Endothelial cell of umbilical vein (primary cell): ENCODE results near the gene GARIN5B. TPM values are rescaled to one million over a fixed set of nuclear protein-coding genes. Genes with fewer than 3 reads are reported as not detected.

Experiments
- BruUV-seq: library from RNA; stranded (reverse); fragments of 400-500 nt; replicated peaks from 2 replicates; lab custom pipeline; 2021; lab: Mats Ljungman, UMichigan
- CTCF ChIA-PET: fragments of 300-600, 350-600 bp; sonication (Branson Sonifier 250); formaldehyde crosslinking; loops from one replicate; lab custom pipeline; 2021; ENCODE audit warnings: antibody characterized with exemption, inconsistent platforms; lab: Charles Lee
- POLR2A ChIA-PET: fragments of 300-600, 350-600 bp; sonication (Branson Sonifier 250); formaldehyde crosslinking; loops from one replicate; lab custom pipeline; 2021; ENCODE audit warnings: antibody characterized with exemption, inconsistent platforms; lab: Charles Lee
- DNase-seq: peaks from one replicate; pipeline ENCODE4 v3.0.0-alpha.2; 2011; ENCODE audit warnings: low read depth, low spot score
- FAIRE-seq: peaks from 2 replicates; lab custom pipeline; 2011; peaks lifted over from hg19 to GRCh38; lab: Jason Lieb, UNC
- H2AFZ ChIP-seq: 2 replicates; pipeline ENCODE4 v1.6.0; 2012; ENCODE audit warnings: low read depth, low read length, control low read depth, inconsistent platforms
- H3K27ac ChIP-seq: 2 replicates; pipeline ENCODE4 v1.5.1; 2011; ENCODE audit warnings: low read depth, mild to moderate bottlenecking, control low read depth, low read length, moderate library complexity; ENCODE audit not compliant: insufficient read depth
- H3K27me3 ChIP-seq, 2 experiments: 2 replicates each; pipeline versions ENCODE4 v1.6.0 to v1.6.1; 2011; ENCODE audit warnings: low read length in 2 of 2, mixed read lengths in 1 of 2; ENCODE audit not compliant: control insufficient read depth in 2 of 2, insufficient read depth in 2 of 2
- H3K36me3 ChIP-seq, 2 experiments: 2 replicates in 1 of 2; 3 replicates in 1 of 2; pipeline ENCODE4 v1.5.1; 2011; ENCODE audit warnings: low read length in 2 of 2, mild to moderate bottlenecking in 1 of 2, moderate library complexity in 1 of 2; ENCODE audit not compliant: control insufficient read depth in 2 of 2, insufficient read depth in 2 of 2; ENCODE audit errors: extremely low read depth in 1 of 2
- H3K4me1 ChIP-seq: 3 replicates; pipeline ENCODE4 v1.5.1; 2011; ENCODE audit warnings: mild to moderate bottlenecking, low read length; ENCODE audit not compliant: control insufficient read depth, insufficient read depth; ENCODE audit errors: extremely low read depth
- H3K4me2 ChIP-seq: 2 replicates; pipeline ENCODE4 v1.6.1; 2011; ENCODE audit warnings: low read length, control low read depth, mixed read lengths; ENCODE audit not compliant: insufficient read depth
- H3K4me3 ChIP-seq, 3 experiments: fragments of 200-600 bp in 1 of 3; sonication (generic), shearing (Covaris generic) in 1 of 3; replicated peaks in 1 of 3; 2 replicates each; pipeline ENCODE4 v1.5.1; 2011 to 2016; ENCODE audit warnings: control low read depth in 3 of 3, low read length in 3 of 3, mild to moderate bottlenecking in 2 of 3, inconsistent platforms in 1 of 3, low read depth in 1 of 3, moderate library complexity in 1 of 3; ENCODE audit not compliant: insufficient read depth in 1 of 3
- H3K79me2 ChIP-seq: 2 replicates; pipeline ENCODE4 v1.6.0; 2012; ENCODE audit warnings: low read length, inconsistent platforms; ENCODE audit not compliant: control insufficient read depth, insufficient read depth
- H3K9ac ChIP-seq: replicated peaks from 2 replicates; pipeline ENCODE3; 2011; ENCODE audit warnings: low read length, control low read depth; ENCODE audit not compliant: insufficient read depth; ENCODE audit errors: extremely low read depth
- H3K9me1 ChIP-seq: replicated peaks from 3 replicates; pipeline ENCODE4 v1.6.0; 2011; ENCODE audit warnings: mild to moderate bottlenecking, low read length; ENCODE audit not compliant: control insufficient read depth, insufficient read depth; ENCODE audit errors: extremely low read depth
- H3K9me3 ChIP-seq: replicated peaks from 2 replicates; pipeline ENCODE4 v1.5.1; 2012; ENCODE audit warnings: low read length, inconsistent platforms; ENCODE audit not compliant: control insufficient read depth, insufficient read depth
- H4K20me1 ChIP-seq: replicated peaks from 2 replicates; pipeline ENCODE3; 2011; ENCODE audit warnings: mild to moderate bottlenecking, low read length; ENCODE audit not compliant: control insufficient read depth, insufficient read depth; ENCODE audit errors: extremely low read depth
- CTCF ChIP-seq, 2 donors: IDR thresholded peaks; 1 replicate in 1 of 2; 2 replicates in 1 of 2; pipeline ENCODE4 v1.5.1; 2011; ENCODE audit warnings: low read length in 2 of 2, mild to moderate bottlenecking in 2 of 2, moderate library complexity in 2 of 2, control low read depth in 1 of 2, inconsistent platforms in 1 of 2, low read depth in 1 of 2; ENCODE audit not compliant: insufficient read depth in 1 of 2; ENCODE audit errors: extremely low read depth in 1 of 2
- EZH2 ChIP-seq: IDR thresholded peaks from 2 replicates; pipeline ENCODE4 v1.6.1; 2012; ENCODE audit warnings: borderline replicate concordance, low read depth, mild to moderate bottlenecking, moderate library complexity, low read length, inconsistent platforms; ENCODE audit not compliant: severe bottlenecking
- FOS ChIP-seq: IDR thresholded peaks from 2 replicates; pipeline ENCODE4 v1.6.1; 2011; ENCODE audit warnings: mild to moderate bottlenecking, low read length, moderate library complexity, borderline replicate concordance; ENCODE audit not compliant: insufficient read depth
- GATA2 ChIP-seq: IDR thresholded peaks from 2 replicates; pipeline ENCODE4 v1.7.0; 2011; ENCODE audit warnings: low read depth, mild to moderate bottlenecking, moderate library complexity, mixed read lengths, low read length; ENCODE audit not compliant: insufficient read length, insufficient read depth
- JUN ChIP-seq: IDR thresholded peaks from 2 replicates; pipeline ENCODE4 v1.6.1; 2011; ENCODE audit warnings: borderline replicate concordance, low read depth; ENCODE audit not compliant: insufficient read length, insufficient read depth
- MAX ChIP-seq: IDR thresholded peaks from 2 replicates; pipeline ENCODE4 v1.6.1; 2011; ENCODE audit not compliant: insufficient read depth, insufficient read length
- MYC ChIP-seq: IDR thresholded peaks from one replicate; pipeline ENCODE4 v1.6.1; 2011; ENCODE audit warnings: mild to moderate bottlenecking, low read depth, low read length
- POLR2A ChIP-seq: IDR thresholded peaks from 2 replicates; pipeline ENCODE4 v1.6.1; 2012; ENCODE audit warnings: low read depth, mild to moderate bottlenecking, control low read depth, low read length
- POLR2AphosphoS5 ChIP-seq: IDR thresholded peaks from 2 replicates; pipeline ENCODE4 v1.6.1; 2012; ENCODE audit warnings: low read depth, mild to moderate bottlenecking, control low read depth, low read length, moderate library complexity; ENCODE audit not compliant: insufficient read depth
- dilution Hi-C: fragments of 300-500 bp; cut with MboI; formaldehyde crosslinking; loops from one replicate; pipeline ENCODE4 v1.15.0; 2019; ENCODE audit warnings: low sequenced_read_pairs; ENCODE audit not compliant: extremely low pct_ligation_motif_present
- intact Hi-C: fragments of 100-400 bp; cut with micrococcal nuclease; formaldehyde crosslinking; loops from one replicate; pipeline ENCODE4 v1.10.0; 2022
- polyA plus RNA-seq, 4 experiments: library from polyadenylated mRNA; depleted of rRNA in 3 of 4; stranded (reverse) in 3 of 4; unstranded in 1 of 4; fragments of >200 nt; gene quantifications; 2 replicates each; pipeline versions ENCODE4 v1.2.1 to v1.2.3, GENCODE V29; 2011 to 2012; ENCODE audit warnings: missing spikeins in 1 of 4
- total RNA-seq: library from RNA; stranded (reverse); gene quantifications from 2 replicates; pipeline ENCODE4 v1.2.3, GENCODE V29; 2021

The GARIN5B gene
- total and polyA plus RNA-seq, 2 donors (not counting 3 experiments of a cell fraction or from before 2014, with no cell fraction given): not detected

- BruUV-seq: no TSS peak
- Histone ChIP-seq H3K79me2 (no peaks in the 10 kb centered on the region), H3K9me1 (no peaks in the 10 kb centered on the region), H3K4me3 (no peak overlapping the region), H2AFZ (no peak overlapping the region), H3K36me3 (no peaks in the 10 kb centered on the region), H3K9me3 (no peaks in the 10 kb centered on the region), H3K9ac (no peak overlapping the region), H3K4me1 (peaks cover 3% of the 10 kb centered on the region), H3K4me2 (no peak overlapping the region), H3K27ac (no peak overlapping the region), H3K27me3 (peaks cover 10 to 21% of the 10 kb centered on the region in 2 experiments), H4K20me1 (no peaks in the 10 kb centered on the region)
- POLR2A ChIA-PET: interaction anchor here (1.2 kb wide), 1 partner anchor 109 kb away, joined by 3 read pairs; the partner anchor contains the start of gene PPP6R1
- DNase-seq: no peak
- CTCF ChIA-PET: interaction anchor here (1.4 kb wide), 1 partner anchor 29 kb away, joined by 3 read pairs; the partner anchor contains the start of gene KMT5C
- no peak for FAIRE-seq
- TF ChIP-seq GATA2: no peak
- no peak for TF ChIP-seq CTCF (IDR thresholded peaks at IDR 0.05; ENCODE audit: extremely low read depth in 1 of 2, insufficient read depth in 1 of 2, low read depth in 1 of 2, low read length in 2 of 2)
- TF ChIP-seq MAX: no peak
- TF ChIP-seq JUN: no peak
- TF ChIP-seq POLR2A: no peak
- TF ChIP-seq EZH2: no peak
- TF ChIP-seq MYC: no peak
- TF ChIP-seq POLR2AphosphoS5: no peak
- TF ChIP-seq FOS: no peak
- intact Hi-C loops: no loop called here
- dilution Hi-C loops: no loop called here
Measured at GRCh38 chr19:55368106-55368505, 5.0 kb upstream of the GARIN5B start.
